Transverse colon (tissue), 4 donors: ENCODE measurements around the gene SLCO4A1.

Experiments
- POLR2A ChIP-seq: fragments of 450-650 bp; IDR thresholded peaks from one replicate; pipeline ENCODE4 v1.6.1; 2016; ENCODE audit warnings: antibody characterized with exemption, mild to moderate bottlenecking, moderate library complexity
- POLR2AphosphoS5 ChIP-seq, 3 donors: sonication (generic); formaldehyde crosslinking; IDR thresholded peaks; one replicate each; pipeline ENCODE4 v1.6.1; 2016; ENCODE audit warnings: antibody characterized with exemption in 3 of 3
- TF ChIP-seq, protein P1 (sequence below), 5 experiments: fragments of 200-600 bp in 3 of 5; fragments of 450-650 bp in 2 of 5; sonication (generic) in 3 of 5; IDR thresholded peaks; 1 replicate in 2 of 5; 2 replicates in 3 of 5; pipeline ENCODE4 v1.5.1; 2016 to 2017; ENCODE audit warnings: antibody characterized with exemption in 5 of 5, inconsistent platforms in 3 of 5, mild to moderate bottlenecking in 2 of 5, moderate library complexity in 1 of 5

DNA sequence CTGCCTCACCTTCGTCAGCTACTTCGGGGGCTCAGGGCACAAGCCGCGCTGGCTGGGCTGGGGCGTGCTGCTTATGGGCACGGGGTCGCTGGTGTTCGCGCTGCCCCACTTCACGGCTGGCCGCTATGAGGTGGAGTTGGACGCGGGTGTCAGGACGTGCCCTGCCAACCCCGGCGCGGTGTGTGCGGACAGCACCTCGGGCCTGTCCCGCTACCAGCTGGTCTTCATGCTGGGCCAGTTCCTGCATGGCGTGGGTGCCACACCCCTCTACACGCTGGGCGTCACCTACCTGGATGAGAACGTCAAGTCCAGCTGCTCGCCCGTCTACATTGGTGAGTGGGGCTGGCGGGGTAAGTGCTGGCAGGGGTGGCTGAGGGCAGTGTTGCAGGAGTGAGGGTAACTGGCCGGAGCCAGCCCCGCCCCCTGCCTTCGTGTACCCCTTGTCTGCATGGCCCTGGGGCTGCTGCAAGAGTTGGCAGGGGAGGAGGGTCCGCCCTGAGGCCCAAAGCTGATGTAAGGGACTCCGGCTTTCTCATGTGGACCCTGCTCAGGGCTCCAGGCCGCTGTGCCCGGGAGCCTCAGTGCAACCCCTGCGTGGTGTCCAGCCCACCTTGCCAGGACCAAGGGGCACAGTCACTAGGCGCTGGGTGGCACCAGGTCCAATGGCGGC, 14.8 kb downstream of the SLCO4A1 start:
- no peak for TF ChIP-seq POLR2A
- TF ChIP-seq POLR2AphosphoS5 (IDR thresholded peaks at IDR 0.05) = no peak
- TF ChIP-seq, protein P1, sequence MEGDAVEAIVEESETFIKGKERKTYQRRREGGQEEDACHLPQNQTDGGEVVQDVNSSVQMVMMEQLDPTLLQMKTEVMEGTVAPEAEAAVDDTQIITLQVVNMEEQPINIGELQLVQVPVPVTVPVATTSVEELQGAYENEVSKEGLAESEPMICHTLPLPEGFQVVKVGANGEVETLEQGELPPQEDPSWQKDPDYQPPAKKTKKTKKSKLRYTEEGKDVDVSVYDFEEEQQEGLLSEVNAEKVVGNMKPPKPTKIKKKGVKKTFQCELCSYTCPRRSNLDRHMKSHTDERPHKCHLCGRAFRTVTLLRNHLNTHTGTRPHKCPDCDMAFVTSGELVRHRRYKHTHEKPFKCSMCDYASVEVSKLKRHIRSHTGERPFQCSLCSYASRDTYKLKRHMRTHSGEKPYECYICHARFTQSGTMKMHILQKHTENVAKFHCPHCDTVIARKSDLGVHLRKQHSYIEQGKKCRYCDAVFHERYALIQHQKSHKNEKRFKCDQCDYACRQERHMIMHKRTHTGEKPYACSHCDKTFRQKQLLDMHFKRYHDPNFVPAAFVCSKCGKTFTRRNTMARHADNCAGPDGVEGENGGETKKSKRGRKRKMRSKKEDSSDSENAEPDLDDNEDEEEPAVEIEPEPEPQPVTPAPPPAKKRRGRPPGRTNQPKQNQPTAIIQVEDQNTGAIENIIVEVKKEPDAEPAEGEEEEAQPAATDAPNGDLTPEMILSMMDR (IDR thresholded peaks at IDR 0.05) = no peak
